Measurements from ENCODE around the gene MCCD1. TPM values are rescaled to one million over a fixed set of nuclear protein-coding genes. Genes with fewer than 3 reads are reported as not detected.

Gene MCCD1
- total and polyA plus RNA-seq, 2 of the 13 experiments (the other 11 are each of a cell fraction or from before 2014, with no cell fraction given): 0.15 TPM; not detected in 1

GRCh38 chr6:31541658-31542521, 13.1 kb downstream of the MCCD1 start, which contains the start of gene DDX39B (continued):
- TF ChIP-seq CAMTA2 (CRISPR knock-in tag; IDR thresholded peaks at IDR 0.05; ENCODE audit: borderline replicate concordance) (peak; percentile 90; the same call in 1 of the 2 replicates), NCOA5 (CRISPR knock-in tag; IDR thresholded peaks at IDR 0.05) (no peak), ERF (CRISPR knock-in tag; IDR thresholded peaks at IDR 0.05) (peak; percentile 95), SKI (IDR thresholded peaks at IDR 0.05; ENCODE audit: partially characterized antibody) (no peak), ZNF34 (CRISPR knock-in tag; IDR thresholded peaks at IDR 0.05; ENCODE audit: borderline replicate concordance) (peak; percentile 65; the same call in 1 of the 2 replicates), THAP7 (CRISPR knock-in tag; IDR thresholded peaks at IDR 0.05) (peak; percentile 61; the same call in 1 of the 2 replicates), ATF1 (CRISPR knock-in tag; IDR thresholded peaks at IDR 0.05) (peak; percentile 74), KLF6 (CRISPR knock-in tag; IDR thresholded peaks at IDR 0.05) (peak; percentile 93), EZH2 (conservative IDR thresholded peaks at IDR 0.05; ENCODE audit: low read depth, low read length) (no peak), ZFP36 (IDR thresholded peaks at IDR 0.05; ENCODE audit: borderline replicate concordance, low read depth, low read length, partially characterized antibody) (no peak), BCL6 (CRISPR knock-in tag; IDR thresholded peaks at IDR 0.05) (peak; percentile 52), HDAC2 (CRISPR knock-in tag; IDR thresholded peaks at IDR 0.05) (peak; percentile 39)
- TF ChIP-seq, protein P1, sequence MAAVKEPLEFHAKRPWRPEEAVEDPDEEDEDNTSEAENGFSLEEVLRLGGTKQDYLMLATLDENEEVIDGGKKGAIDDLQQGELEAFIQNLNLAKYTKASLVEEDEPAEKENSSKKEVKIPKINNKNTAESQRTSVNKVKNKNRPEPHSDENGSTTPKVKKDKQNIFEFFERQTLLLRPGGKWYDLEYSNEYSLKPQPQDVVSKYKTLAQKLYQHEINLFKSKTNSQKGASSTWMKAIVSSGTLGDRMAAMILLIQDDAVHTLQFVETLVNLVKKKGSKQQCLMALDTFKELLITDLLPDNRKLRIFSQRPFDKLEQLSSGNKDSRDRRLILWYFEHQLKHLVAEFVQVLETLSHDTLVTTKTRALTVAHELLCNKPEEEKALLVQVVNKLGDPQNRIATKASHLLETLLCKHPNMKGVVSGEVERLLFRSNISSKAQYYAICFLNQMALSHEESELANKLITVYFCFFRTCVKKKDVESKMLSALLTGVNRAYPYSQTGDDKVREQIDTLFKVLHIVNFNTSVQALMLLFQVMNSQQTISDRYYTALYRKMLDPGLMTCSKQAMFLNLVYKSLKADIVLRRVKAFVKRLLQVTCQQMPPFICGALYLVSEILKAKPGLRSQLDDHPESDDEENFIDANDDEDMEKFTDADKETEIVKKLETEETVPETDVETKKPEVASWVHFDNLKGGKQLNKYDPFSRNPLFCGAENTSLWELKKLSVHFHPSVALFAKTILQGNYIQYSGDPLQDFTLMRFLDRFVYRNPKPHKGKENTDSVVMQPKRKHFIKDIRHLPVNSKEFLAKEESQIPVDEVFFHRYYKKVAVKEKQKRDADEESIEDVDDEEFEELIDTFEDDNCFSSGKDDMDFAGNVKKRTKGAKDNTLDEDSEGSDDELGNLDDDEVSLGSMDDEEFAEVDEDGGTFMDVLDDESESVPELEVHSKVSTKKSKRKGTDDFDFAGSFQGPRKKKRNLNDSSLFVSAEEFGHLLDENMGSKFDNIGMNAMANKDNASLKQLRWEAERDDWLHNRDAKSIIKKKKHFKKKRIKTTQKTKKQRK (IDR thresholded peaks at IDR 0.05; ENCODE audit: low read length): no peak
- TF ChIP-seq, protein P2, sequence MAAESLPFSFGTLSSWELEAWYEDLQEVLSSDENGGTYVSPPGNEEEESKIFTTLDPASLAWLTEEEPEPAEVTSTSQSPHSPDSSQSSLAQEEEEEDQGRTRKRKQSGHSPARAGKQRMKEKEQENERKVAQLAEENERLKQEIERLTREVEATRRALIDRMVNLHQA (CRISPR knock-in tag; IDR thresholded peaks at IDR 0.05): 0 out of 2 replicates have a peak, but pooled peaks have one; percentile 76
- TF ChIP-seq, protein P3, sequence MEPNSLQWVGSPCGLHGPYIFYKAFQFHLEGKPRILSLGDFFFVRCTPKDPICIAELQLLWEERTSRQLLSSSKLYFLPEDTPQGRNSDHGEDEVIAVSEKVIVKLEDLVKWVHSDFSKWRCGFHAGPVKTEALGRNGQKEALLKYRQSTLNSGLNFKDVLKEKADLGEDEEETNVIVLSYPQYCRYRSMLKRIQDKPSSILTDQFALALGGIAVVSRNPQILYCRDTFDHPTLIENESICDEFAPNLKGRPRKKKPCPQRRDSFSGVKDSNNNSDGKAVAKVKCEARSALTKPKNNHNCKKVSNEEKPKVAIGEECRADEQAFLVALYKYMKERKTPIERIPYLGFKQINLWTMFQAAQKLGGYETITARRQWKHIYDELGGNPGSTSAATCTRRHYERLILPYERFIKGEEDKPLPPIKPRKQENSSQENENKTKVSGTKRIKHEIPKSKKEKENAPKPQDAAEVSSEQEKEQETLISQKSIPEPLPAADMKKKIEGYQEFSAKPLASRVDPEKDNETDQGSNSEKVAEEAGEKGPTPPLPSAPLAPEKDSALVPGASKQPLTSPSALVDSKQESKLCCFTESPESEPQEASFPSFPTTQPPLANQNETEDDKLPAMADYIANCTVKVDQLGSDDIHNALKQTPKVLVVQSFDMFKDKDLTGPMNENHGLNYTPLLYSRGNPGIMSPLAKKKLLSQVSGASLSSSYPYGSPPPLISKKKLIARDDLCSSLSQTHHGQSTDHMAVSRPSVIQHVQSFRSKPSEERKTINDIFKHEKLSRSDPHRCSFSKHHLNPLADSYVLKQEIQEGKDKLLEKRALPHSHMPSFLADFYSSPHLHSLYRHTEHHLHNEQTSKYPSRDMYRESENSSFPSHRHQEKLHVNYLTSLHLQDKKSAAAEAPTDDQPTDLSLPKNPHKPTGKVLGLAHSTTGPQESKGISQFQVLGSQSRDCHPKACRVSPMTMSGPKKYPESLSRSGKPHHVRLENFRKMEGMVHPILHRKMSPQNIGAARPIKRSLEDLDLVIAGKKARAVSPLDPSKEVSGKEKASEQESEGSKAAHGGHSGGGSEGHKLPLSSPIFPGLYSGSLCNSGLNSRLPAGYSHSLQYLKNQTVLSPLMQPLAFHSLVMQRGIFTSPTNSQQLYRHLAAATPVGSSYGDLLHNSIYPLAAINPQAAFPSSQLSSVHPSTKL (CRISPR knock-in tag; IDR thresholded peaks at IDR 0.05): no peak; the same call in 1 of the 2 replicates
- TF ChIP-seq, protein P4, sequence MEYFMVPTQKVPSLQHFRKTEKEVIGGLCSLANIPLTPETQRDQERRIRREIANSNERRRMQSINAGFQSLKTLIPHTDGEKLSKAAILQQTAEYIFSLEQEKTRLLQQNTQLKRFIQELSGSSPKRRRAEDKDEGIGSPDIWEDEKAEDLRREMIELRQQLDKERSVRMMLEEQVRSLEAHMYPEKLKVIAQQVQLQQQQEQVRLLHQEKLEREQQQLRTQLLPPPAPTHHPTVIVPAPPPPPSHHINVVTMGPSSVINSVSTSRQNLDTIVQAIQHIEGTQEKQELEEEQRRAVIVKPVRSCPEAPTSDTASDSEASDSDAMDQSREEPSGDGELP (IDR thresholded peaks at IDR 0.05; ENCODE audit: borderline replicate concordance, low read depth): no peak; the same call in 1 of the 2 replicates

All from HepG2 (cell line).